Left ventricle myocardium superior (tissue), 1 donor: ENCODE results near the gene LGR6. TPM values are rescaled to one million over a fixed set of nuclear protein-coding genes. Genes with fewer than 3 reads are reported as not detected.

ENCODE experiments used
- ATAC-seq: fragments of 200-7000 bp; cut with Tn5 transposase; one replicate; pipeline ENCODE4 v1.9.1; 2020; ENCODE audit warnings: mild to moderate bottlenecking, moderate library complexity
- DNase-seq: peaks from one replicate; pipeline ENCODE4 v3.0.0-alpha.2; 2020
- intact Hi-C: fragments of 100-400 bp; cut with micrococcal nuclease; formaldehyde crosslinking; loops from one replicate; pipeline ENCODE4 v1.11.0; 2022
- total RNA-seq: library from RNA; stranded (reverse); fragmentation: NEBNext Ultra II Directional; extraction: Animal tissue kit (Norgen Biotek cat#: 25700); gene quantifications from one replicate; pipeline ENCODE4 v1.2.1, GENCODE V29; 2021
- donor health status: DM: no; HTN: yes; CAD: no; lungs with severe emphysema.

The LGR6 gene
- total RNA-seq, 1 donor from 2014 or later, result 2.9 TPM

- ATAC-seq (no peak), DNase-seq (no peak)
- intact Hi-C loops, result no loop called here
These were observed 78.7 kb downstream of the LGR6 start for GRCh38 chr1:202272103-202272845.

- DNase-seq (peak; percentile 53), ATAC-seq (peak; percentile 72)
These were observed 81.0 kb downstream of the LGR6 start for GRCh38 chr1:202274611-202275010.

GRCh38 chr1:202275061-202275770, 81.6 kb downstream of the LGR6 start:
- no peak for DNase-seq
- intact Hi-C loops, result no loop called here

More at GRCh38 chr1:202274611-202275010, 81.0 kb downstream of the LGR6 start:
- intact Hi-C loops, result no loop called here

GRCh38 chr1:202276081-202276715, 82.6 kb downstream of the LGR6 start:
- intact Hi-C loops, result no loop called here
- ATAC-seq (no peak), DNase-seq (no peak)

More at GRCh38 chr1:202275061-202275770, 81.6 kb downstream of the LGR6 start:
- no peak for ATAC-seq

DNA sequence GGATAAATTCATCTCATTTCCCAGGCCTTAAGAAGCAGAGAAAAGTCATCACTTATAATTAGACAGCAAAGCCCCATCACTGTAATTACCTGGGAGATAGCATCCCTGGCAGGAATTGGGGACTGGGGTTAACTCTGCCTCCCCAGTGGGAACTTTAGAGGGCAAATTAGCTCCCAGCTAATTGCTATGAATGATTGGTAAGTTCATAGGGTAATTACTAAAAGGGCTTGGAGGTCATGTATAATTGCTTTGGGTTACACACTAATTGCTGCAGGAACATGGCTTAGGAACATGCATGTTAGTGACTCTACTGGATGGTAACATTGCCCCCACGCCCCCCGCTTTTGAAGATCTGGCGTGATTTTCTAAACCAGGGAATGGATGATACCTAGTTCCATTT, 83.3 kb downstream of the LGR6 start:
- ATAC-seq (no peak), DNase-seq (no peak)
- intact Hi-C loops, result no loop called here

- ATAC-seq (no peak), DNase-seq (no peak)
- intact Hi-C loops, result no loop called here
These were observed 85.2 kb downstream of the LGR6 start for GRCh38 chr1:202278751-202279150.

- intact Hi-C loops, result no loop called here
- DNase-seq (no peak), ATAC-seq (no peak)
These were observed 86.2 kb downstream of the LGR6 start for GRCh38 chr1:202279806-202280205.

DNA sequence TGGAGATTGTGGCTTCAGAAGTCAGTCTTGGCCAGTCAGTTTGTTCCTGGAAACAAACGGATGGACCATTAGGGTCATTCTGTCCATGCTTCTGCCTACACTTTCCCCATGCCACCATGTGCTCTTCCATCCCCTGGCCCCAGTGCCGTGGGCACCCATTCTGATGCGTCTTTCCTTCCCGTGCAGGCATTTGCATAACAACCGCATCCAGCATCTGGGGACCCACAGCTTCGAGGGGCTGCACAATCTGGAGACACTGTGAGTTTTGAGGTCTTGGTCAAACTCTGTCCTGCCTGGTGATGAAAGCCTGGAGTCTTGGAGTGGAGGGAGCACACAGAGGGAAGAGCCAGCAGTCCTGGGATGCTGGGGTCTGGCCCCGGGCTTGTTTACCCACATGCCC, 87.0 kb downstream of the LGR6 start:
- intact Hi-C loops, result no loop called here
- ATAC-seq (no peak), DNase-seq (no peak)

DNA sequence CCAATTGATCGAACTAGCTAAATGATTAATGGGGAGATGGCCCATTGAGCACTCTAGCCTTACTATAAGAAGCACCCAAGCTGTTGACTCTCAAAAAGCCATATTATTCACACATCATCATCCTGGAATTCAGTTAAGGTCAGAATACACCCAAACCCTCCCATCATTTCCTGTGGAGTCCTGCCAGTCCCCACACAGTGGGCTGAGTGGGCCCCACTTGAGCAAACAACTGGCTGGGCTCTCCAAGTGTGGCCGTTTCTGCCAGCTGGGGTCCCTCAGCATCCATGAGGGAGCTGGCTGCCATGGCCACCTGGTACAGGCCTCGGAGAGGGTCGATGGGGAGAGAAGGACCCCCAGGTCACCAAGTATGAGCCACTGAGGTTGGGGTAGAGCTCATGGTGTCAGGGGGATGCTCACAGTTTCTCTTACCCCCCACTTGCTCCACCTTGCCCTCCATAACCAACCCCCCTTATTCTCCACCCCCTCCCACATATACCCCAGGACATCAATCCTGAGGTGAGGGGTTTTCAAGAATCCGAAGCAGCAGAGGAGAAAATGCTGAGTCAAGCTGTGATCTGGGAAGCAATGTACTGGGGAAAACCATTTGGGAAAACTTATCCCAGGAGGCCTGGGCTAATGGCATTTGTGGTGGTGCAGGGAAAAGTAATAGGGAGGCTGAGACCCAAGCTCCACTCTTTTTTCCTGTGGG, 87.9 kb downstream of the LGR6 start:
- DNase-seq, result no peak
- intact Hi-C loops, result no loop called here
- no peak for ATAC-seq

DNA sequence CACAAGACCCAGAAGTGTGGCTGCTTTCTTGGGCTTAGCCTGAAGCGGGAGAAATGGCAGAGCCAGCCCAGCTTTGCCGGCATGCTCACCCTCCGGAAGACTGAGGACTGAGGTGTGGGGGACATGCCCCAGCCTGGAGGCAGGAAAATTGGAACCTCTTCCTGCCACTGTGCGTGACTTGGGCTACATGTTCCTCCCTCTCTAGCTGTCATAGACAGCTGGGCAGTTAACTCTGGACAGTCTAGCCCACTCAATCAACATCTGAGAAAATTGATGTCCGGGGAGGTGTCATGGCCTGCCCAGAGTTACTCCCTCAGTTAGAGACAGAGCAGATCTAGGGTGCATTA, 88.4 kb downstream of the LGR6 start:
- intact Hi-C loops, result no loop called here
- DNase-seq (no peak), ATAC-seq (no peak)

DNA sequence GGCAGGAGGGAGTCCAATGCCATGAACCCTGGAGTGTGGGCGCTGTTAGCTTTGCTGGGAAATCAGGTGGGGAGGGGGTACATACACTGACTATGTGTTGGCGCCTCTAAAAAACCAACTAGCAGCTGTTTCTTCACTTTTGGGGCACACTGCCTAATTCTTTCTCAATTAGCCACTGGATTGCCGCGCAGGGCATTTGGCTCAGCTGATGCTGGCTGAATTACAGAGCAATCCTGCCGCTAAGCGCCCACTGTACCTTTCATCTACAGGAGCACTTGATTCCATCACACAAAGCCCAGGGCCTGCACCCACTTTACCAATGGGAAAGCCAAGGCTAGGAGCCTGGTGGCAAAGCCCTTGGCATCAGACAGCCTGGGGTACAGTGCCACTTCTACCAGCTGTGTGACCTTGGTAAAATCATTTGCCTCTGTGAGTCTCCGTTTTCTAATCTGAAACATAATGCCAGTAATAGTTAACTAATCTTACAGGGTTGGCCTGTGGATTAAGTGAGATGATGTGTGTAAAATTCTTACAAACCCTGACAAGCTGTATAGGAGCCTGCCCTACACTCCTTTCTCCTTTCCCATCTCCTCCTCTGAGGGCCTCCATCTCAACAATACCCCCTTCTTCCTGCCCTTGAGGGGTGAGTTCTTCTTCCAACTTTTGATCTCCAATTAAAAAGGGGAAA, 89.1 kb downstream of the LGR6 start:
- ATAC-seq, result no peak
- intact Hi-C loops, result no loop called here
- no peak for DNase-seq

DNA sequence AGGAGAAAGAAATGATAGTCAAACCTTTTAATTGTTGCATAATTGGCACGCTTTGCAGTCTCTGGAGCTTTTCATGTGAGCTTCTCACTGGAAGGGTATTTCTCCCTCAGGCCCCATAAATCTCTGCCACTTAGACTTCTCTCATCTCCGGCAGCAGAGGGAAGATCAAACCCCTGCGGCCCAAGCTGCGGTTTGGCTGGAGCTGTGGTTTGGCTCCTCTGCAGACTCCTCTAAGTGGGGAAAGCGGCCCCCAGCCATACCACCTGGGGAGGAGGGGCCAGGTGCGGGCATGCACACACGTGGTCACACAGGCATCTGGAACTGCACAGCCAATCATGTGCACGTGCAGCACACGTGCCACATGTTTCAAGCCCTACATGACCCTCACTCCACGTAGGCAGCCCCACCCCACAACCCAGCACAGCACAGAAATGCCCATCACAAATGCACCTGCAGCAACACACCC, 89.8 kb downstream of the LGR6 start:
- no peak for ATAC-seq
- intact Hi-C loops, result no loop called here

DNA sequence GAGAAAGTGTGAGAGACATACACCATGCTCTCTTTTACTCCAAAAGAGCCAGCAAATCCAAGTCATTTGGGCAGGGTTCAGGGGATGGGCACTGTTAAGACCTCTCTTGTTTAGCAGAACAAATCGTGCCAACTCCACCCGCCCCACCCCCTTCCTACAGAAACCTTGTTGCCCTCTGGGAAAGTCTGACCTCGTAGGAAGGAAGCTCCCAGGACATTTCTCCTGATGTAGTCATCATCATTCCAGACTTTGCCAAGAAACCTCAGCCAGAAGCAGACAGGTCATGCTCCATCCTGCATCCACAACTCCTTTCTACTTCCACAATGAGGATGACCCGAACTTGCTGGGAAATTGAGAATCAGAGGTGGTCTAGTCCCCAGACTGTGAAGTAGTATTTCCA, 90.4 kb downstream of the LGR6 start:
- ATAC-seq (no peak), DNase-seq (no peak)
- intact Hi-C loops, result no loop called here

More for the DNA sequence above, 89.8 kb downstream of the LGR6 start:
- DNase-seq, result no peak

DNA sequence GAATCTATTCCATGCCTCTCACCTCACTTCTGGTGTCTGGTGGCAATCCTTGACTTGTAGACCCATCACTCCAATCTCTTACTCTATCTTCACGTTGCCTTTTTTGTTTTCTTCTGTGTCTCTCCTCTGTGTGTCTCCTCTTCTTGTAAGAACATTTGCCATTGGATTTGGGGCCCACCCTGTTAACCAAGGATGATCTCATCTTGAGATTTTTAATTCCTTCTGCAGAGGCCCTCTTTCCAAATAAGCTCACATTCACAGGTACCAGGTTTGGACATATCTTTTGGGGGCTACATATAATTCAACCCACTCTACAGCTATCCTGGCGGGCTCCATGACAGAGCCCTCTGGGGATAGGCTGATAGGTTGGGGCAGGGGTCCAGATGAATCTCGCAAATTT, 92.3 kb downstream of the LGR6 start:
- intact Hi-C loops, result no loop called here
- no peak for DNase-seq
- ATAC-seq, result no peak

DNA sequence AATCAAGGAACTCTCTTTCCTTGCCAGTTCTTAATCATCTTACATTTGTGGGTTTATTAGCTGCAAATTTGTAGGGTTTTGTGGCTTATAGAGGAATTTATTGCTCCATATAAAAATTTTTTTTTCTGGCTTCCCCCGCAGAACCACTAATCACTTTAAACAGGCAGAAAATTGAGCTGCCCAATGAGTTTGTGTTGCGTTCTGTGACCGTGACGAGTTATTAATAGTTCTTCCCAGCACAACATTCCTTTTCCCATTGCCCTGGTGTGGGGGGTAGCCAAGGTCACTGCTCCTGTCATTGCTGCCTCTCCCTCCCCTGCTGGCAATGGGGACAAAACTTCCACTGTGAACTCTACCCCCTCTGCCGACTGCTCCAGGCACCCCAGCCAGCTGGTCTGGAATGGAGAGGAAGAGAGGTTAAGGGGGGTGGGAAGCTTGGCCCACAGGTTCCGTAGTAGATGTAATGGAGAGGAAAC, 93.1 kb downstream of the LGR6 start:
- peak; percentile 55 for DNase-seq
- peak; percentile 91 for ATAC-seq
- intact Hi-C loops, result no loop called here

DNA sequence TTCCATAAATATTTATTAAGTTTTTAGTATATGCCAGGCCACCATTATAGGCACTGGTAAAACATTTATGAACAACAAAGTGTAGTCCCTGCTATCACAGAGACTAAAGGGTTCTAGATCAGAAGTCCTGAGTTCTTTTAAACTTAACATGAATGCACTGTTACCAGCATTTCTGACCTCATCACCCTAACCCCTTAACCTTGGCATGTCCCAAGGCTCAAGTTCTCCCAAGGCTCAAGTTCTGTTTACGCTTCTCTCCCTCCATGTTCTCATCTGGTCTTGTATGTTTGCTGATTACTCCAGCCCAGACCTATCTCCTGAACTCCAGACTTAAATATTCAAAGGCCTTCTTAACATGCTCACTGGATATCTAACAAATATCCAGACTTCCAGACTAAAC, 93.6 kb downstream of the LGR6 start:
- DNase-seq (no peak), ATAC-seq (peak; percentile 6)
- intact Hi-C loops, result no loop called here

DNA sequence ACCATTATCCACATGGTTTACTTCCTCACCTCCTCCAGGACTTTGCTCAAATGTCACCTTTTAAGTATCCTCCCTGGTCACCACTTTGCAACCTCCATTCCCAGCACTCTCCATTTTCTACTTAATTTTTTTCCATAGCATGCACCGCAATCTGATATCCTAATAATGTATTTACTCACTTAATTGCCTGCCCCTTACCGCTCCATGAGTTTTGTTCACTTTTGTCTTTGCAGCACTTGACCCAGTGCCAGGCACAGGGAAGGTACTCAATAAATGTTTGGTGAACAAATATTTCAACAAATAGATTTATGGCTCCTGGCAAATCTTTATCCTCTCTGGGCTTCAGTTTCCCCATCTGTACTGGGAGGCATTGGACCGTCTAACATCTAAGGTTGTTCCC, 94.6 kb downstream of the LGR6 start:
- ATAC-seq, result no peak
- intact Hi-C loops, result no loop called here

GRCh38 chr1:202289009-202289408, 95.4 kb downstream of the LGR6 start:
- no peak for ATAC-seq
- intact Hi-C loops, result no loop called here

More for the DNA sequence above, 94.6 kb downstream of the LGR6 start:
- DNase-seq, result no peak

GRCh38 chr1:202291001-202291400, 97.4 kb downstream of the LGR6 start:
- intact Hi-C loops, result no loop called here
- no peak for DNase-seq
- no peak for ATAC-seq

More at GRCh38 chr1:202289009-202289408, 95.4 kb downstream of the LGR6 start:
- no peak for DNase-seq
